Erythroblast (primary cell): ENCODE measurements around the gene HSPA1L.

ENCODE experiments used
- DNase-seq, 2 experiments: peaks; one replicate each; lab custom pipeline; 2025; lab: John Stamatoyannopoulos, UW
- GATA1 ChIP-seq: IDR thresholded peaks from 2 replicates; pipeline ENCODE4 v1.6.1; 2011; ENCODE audit warnings: low read depth, mild to moderate bottlenecking, control low read depth, low read length, moderate library complexity
- POLR2A ChIP-seq: IDR thresholded peaks from 2 replicates; pipeline ENCODE4 v1.6.1; 2011; ENCODE audit warnings: mild to moderate bottlenecking, low read length

The HSPA1L gene

DNA sequence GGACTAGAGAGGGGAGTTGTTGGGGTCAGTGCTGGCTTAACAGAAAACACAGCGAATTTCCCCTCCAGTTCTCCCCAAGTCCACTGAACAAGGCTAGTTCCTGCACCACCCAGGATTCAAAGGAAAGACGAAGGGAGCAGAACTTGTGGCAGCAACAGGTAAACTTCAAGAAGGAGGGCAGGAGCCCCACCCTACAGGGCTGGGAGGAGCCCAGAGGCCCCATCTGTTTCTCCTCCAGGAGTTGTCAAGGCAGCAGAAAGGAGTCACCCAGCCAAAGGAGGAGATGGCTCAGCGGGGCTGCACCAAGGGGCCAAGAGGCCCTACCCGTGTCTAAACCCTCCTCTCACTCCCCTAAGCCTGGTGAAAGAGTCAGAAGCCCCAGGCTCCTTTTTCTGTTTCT is 50.9 kb downstream of the HSPA1L start:
- no peak for TF ChIP-seq POLR2A
- no peak for TF ChIP-seq GATA1
- DNase-seq: no peak

DNA sequence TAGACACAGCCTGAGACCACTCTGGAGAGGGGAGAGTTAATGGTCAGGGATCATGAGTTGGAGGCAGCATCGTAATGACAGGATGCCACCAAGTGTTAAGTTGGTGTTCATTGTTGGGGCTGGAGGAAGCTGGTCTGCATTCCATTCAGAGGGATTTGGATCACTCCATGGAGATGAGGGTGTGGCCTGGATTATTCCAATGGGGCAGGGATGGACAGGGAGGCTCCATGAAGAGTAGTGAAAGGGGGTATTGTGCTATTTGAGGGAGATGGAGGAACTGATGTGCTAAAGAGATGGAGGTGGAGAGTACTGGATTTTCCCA is 51.5 kb downstream of the HSPA1L start:
- no peak for DNase-seq
- TF ChIP-seq POLR2A (no peak), GATA1 (no peak)

DNA sequence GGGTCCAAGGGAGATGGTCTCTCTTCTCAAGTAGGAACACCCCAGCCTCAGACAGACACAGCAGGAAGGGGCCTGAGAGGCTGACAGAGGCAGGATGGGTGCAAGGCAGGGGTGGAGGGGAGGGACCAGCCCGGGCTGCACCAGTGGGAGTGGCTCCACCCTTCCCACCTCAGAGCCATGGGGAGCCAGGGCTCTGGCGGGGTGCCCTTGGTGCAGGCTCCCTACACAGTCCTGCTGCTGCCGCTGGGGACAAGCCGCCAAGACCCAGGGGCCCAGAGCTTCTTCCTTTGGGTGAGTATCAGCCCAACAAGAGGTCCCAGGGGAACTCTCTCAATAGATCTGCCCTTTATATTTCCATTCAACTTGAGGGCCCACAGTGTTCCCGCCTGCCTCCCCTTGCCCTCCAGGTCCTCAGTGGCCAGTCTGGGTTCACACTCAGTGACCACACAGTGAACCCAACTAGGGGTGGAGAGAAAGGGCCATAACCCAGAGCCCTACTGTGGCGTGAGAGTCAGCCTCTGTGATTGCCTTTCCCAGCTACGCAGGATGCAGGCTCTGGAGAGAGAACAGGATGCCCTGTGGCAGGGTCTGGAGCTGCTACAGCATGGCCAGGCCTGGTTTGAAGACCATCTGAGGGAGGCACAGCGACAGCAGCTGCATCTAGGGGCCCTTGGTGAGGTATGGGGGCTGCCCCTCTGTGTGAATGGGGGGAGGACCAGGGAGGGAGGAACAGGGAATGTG is 52.0 kb downstream of the HSPA1L start:
- no peak for DNase-seq
- TF ChIP-seq GATA1 (no peak), POLR2A (no peak)

DNA sequence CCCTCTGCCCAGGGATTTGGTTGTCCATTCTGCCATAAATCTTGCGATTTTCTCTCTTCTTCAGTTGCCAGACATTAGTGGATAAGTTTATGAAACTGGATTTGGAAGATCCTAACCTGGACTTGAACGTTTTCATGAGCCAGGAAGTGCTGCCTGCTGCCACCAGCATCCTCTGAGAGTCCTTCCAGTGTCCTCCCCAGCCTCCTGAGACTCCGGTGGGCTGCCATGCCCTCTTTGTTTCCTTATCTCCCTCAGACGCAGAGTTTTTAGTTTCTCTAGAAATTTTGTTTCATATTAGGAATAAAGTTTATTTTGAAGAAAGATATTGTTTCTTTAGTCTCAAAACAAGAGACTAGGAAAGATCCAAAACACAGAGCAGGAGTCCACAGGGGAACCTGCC is 52.7 kb downstream of the HSPA1L start, which contains the start of gene SAPCD1:
TSS of gene SAPCD1 (plus strand) at position 301 of the 400 bp plus-strand sequence. CDS start 399 bp downstream, outside the sequence.
- no peak for DNase-seq
- no peak for TF ChIP-seq POLR2A
- no peak for TF ChIP-seq GATA1

DNA sequence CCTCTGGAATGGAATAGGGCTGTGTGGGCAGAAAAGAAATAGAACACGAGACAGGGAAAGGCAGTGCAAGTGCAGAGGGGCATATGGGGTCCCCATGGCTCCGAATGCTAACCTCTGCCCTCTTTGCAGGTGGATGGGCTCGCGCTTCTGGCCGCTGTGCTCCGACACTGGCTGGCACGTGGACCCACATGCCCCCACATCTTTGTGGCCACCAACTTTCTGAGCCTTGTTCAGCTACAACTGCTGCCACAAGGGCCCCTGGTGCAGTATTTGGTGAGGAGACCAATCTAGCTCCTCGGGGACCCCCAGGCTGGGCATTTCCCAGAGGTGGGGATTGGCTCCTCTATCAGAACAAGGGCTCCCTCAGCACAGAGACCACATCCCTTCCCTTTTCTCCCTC is 53.7 kb downstream of the HSPA1L start:
- DNase-seq: no peak
- TF ChIP-seq POLR2A (no peak), GATA1 (no peak)

DNA sequence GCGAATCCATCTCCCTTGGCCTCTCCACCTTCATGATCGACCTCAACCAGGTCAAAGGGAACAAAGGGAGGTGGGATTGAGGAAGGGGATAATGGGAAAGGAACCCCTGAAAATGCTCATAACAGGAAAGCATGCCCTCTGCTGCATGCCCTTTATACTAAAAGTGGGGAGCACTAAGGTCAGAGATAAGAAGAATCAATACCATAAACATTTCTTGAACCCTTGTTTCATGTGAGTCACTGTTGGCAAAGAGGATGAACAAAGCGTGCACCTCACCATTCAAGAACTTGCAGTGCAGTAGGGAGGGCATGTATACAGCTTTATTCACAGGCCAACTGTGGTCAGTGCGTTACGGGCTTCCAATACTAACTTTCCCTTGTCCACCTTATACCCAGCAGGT is 54.3 kb downstream of the HSPA1L start:
- TF ChIP-seq GATA1: no peak
- TF ChIP-seq POLR2A: no peak
- DNase-seq: no peak
